GM12872 (cell line): ENCODE data around the gene CNTFR.

Experiments used
- CTCF ChIP-seq: IDR thresholded peaks from 3 replicates; pipeline ENCODE4 v1.5.1; 2011; ENCODE audit warnings: low read depth, mild to moderate bottlenecking, low read length, moderate library complexity; ENCODE audit not compliant: insufficient read depth

Gene CNTFR

GRCh38 chr9:34507966-34508365, 81.6 kb downstream of the CNTFR start:
- no peak for TF ChIP-seq CTCF

GRCh38 chr9:34507556-34507955, 82.0 kb downstream of the CNTFR start:
- TF ChIP-seq CTCF, result no peak

- no peak for TF ChIP-seq CTCF
Observed at GRCh38 chr9:34506623-34507022, 82.9 kb downstream of the CNTFR start.

GRCh38 chr9:34505370-34506120, 84.0 kb downstream of the CNTFR start:
- TF ChIP-seq CTCF, result no peak

- no peak for TF ChIP-seq CTCF
Observed at GRCh38 chr9:34503406-34503805, 86.1 kb downstream of the CNTFR start.

GRCh38 chr9:34502891-34503290, 86.6 kb downstream of the CNTFR start:
- no peak for TF ChIP-seq CTCF

GRCh38 chr9:34502471-34502870, 87.1 kb downstream of the CNTFR start:
- no peak for TF ChIP-seq CTCF

GRCh38 chr9:34501889-34502425, 87.6 kb downstream of the CNTFR start:
- no peak; the same call in 2 of the 3 replicates for TF ChIP-seq CTCF
